Measurements from ENCODE around the gene RFTN1. TPM values are rescaled to one million over a fixed set of nuclear protein-coding genes. Genes with fewer than 3 reads are reported as not detected.
A peak's percentile ranks its signal among the peaks of the same experiment; 100 is the strongest.

Gene RFTN1
- total and polyA plus RNA-seq, 9 of the 15 experiments (the other 6 are each of a cell fraction or from before 2014, with no cell fraction given), result 0.08 to 0.51 (median 0.11) TPM; not detected in 6

DNA sequence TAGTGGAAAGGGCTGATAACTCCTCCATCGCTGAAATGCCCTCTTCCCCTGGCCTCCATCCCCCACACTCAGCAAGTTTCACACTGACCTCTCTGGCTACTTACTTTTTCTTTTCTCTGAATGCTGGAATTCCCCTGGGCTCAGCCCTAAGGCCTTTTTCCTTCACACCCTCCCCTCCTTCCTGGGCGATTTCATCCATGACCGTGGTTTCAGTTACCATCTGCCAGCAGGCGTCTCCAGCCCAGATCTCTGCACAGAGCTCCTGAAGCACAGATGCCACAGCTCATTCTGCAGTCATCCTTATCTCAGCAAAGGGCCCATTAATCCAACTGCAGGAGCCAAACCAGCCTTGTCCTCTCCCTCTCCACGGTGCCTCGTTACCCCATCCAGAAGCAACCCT is 114.0 kb downstream of the RFTN1 start:
- no peaks in the 10 kb centered on the region; a peak in 1 of 5 replicates for H3K4me1 ChIP-seq (replicated peaks in 1 of 2; ENCODE audit: control insufficient read depth in 2 of 2, insufficient read depth in 2 of 2, low read length in 2 of 2)
- DNase-seq (ENCODE audit: extremely low read depth in 1 of 4, low spot score in 3 of 4) (peak in 1 of 4 experiments; percentile 12), ATAC-seq (peak; percentile 73), FAIRE-seq (no peak)
- no TSS peak for BruUV-seq (replicated peaks)
- H3K36me3 ChIP-seq (ENCODE audit: control insufficient read depth, insufficient read depth, low read length), result no peaks in the 10 kb centered on the region
- H3K27ac ChIP-seq (ENCODE audit: extremely low read depth, low read depth, low read length), result no peak overlapping the region
- ChIA-PET POLR2A (interaction anchor here (0.9 to 1.0 kb wide), 2 partner anchors 13 to 68 kb away, joined by 3 read pairs; no protein-coding TSS in a partner anchor), CTCF (ENCODE audit: low intra/inter-chr PET ratio) (no interaction called here)
- H3K27me3 ChIP-seq (ENCODE audit: control insufficient read depth in 2 of 2, insufficient read depth in 2 of 2, low read length in 2 of 2), result peaks cover 5 to 40% of the 10 kb centered on the region in 2 experiments
- H3K9ac ChIP-seq (ENCODE audit: insufficient read depth in 1 of 2, low read depth in 2 of 2, low read length in 2 of 2), result no peak overlapping the region
- H3K9me1 ChIP-seq (ENCODE audit: control insufficient read depth, insufficient read depth, low read length), result no peaks in the 10 kb centered on the region
- no peak overlapping the region for H2AFZ ChIP-seq (ENCODE audit: low read depth, low read length)
- TF ChIP-seq ZNF696 (CRISPR knock-in tag; conservative IDR thresholded peaks at IDR 0.05) (no peak), KDM5B (IDR thresholded peaks at IDR 0.05; ENCODE audit: insufficient replicate concordance, low read depth, low read length) (no peak), CTCF (IDR thresholded peaks at IDR 0.05 in 2 of 3, conservative IDR thresholded peaks at IDR 0.05 in 1 of 3; ENCODE audit: insufficient read depth in 2 of 3, low read depth in 1 of 3, low read length in 3 of 3) (peak in 2 of 3 experiments; percentile 8 to 35; a peak in 2 of 6 replicates)
- no peaks in the 10 kb centered on the region for H3K79me2 ChIP-seq (ENCODE audit: control insufficient read depth, insufficient read depth, low read length)
- in situ Hi-C loops (cut with MboI), result no loop called here
- no peak overlapping the region for H3K4me2 ChIP-seq (ENCODE audit: insufficient read depth, low read length)
- intact Hi-C loops (cut with micrococcal nuclease), result no loop called here
- no peaks in the 10 kb centered on the region for H4K20me1 ChIP-seq (replicated peaks; ENCODE audit: control insufficient read depth, insufficient read depth, low read length)
- WGBS (ENCODE audit: insufficient coverage, low coverage, missing lambda C conversion rate), result 2% methylated on average over 6 of the region's 6 CpGs
- no peaks in the 10 kb centered on the region for H3K9me3 ChIP-seq (replicated peaks; ENCODE audit: control insufficient read depth, insufficient read depth, low read depth, low read length)
- H3K4me3 ChIP-seq, result no peak overlapping the region

DNA sequence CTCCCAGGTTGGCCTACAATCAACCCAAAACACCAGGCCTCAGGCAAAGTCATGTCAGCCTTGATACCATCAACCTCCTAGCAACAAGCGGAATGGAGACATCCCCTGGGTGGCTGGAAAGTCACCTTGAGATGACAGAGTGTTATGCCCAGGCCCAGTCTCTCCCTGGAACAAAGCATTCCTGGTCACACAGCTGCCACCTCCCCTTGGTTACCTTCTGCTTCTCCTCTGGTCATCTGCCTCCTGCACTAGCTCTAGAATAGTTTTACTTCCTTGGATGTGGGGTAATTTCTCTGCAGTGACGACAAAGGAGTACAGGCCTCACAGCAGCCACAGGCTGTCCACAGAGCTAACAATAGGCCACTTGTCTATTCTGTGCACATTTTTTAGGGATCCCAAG is 114.9 kb downstream of the RFTN1 start:
- H3K27me3 ChIP-seq (ENCODE audit: control insufficient read depth in 2 of 2, insufficient read depth in 2 of 2, low read length in 2 of 2), result peaks cover 4 to 40% of the 10 kb centered on the region in 2 experiments
- H3K4me1 ChIP-seq (replicated peaks in 1 of 2; ENCODE audit: control insufficient read depth in 2 of 2, insufficient read depth in 2 of 2, low read length in 2 of 2), result no peaks in the 10 kb centered on the region; a peak in 1 of 5 replicates
- H4K20me1 ChIP-seq (replicated peaks; ENCODE audit: control insufficient read depth, insufficient read depth, low read length), result no peaks in the 10 kb centered on the region
- in situ Hi-C loops (cut with MboI) (no loop called here), intact Hi-C loops (cut with micrococcal nuclease) (no loop called here)
- FAIRE-seq, result no peak
- no peaks in the 10 kb centered on the region for H3K79me2 ChIP-seq (ENCODE audit: control insufficient read depth, insufficient read depth, low read length)
- 39% methylated on average over 2 of the region's 2 CpGs for WGBS (ENCODE audit: insufficient coverage, low coverage, missing lambda C conversion rate)
- H3K4me2 ChIP-seq (ENCODE audit: insufficient read depth, low read length), result no peak overlapping the region
- TF ChIP-seq RFX1 (IDR thresholded peaks at IDR 0.05) (peak; percentile 16; the same call in 1 of the 2 replicates), ESRRA (IDR thresholded peaks at IDR 0.05; ENCODE audit: borderline replicate concordance, low read depth) (peak; percentile 50; the same call in 1 of the 2 replicates), RBM14 (IDR thresholded peaks at IDR 0.05; ENCODE audit: borderline replicate concordance, insufficient read depth, low read depth, low read length) (no peak)
- no peak overlapping the region for H3K4me3 ChIP-seq
- no peak overlapping the region for H3K27ac ChIP-seq (ENCODE audit: extremely low read depth, low read depth, low read length)
- ChIA-PET CTCF (ENCODE audit: low intra/inter-chr PET ratio) (no interaction called here), POLR2A (no interaction called here)
- no peak; the same call in 2 of the 3 replicates for ATAC-seq
- no peak overlapping the region for H2AFZ ChIP-seq (ENCODE audit: low read depth, low read length)
- DNase-seq (ENCODE audit: extremely low read depth in 1 of 4, low spot score in 3 of 4), result no peak
- H3K9ac ChIP-seq (ENCODE audit: insufficient read depth in 1 of 2, low read depth in 2 of 2, low read length in 2 of 2), result no peak overlapping the region
- BruUV-seq (replicated peaks), result no TSS peak
- no peaks in the 10 kb centered on the region for H3K36me3 ChIP-seq (ENCODE audit: control insufficient read depth, insufficient read depth, low read length)
- no peaks in the 10 kb centered on the region for H3K9me1 ChIP-seq (ENCODE audit: control insufficient read depth, insufficient read depth, low read length)
- H3K9me3 ChIP-seq (replicated peaks; ENCODE audit: control insufficient read depth, insufficient read depth, low read depth, low read length), result no peaks in the 10 kb centered on the region
